B cell (primary cell): ENCODE results near the gene CSMD2. TPM values are rescaled to one million over a fixed set of nuclear protein-coding genes. Genes with fewer than 3 reads are reported as not detected.

Experiments used
- ATAC-seq: fragments of 200-7000 bp; cut with Tn5 transposase; one replicate; pipeline ENCODE4 v1.10.0; 2021; ENCODE audit warnings: low read depth, mild to moderate bottlenecking, moderate number of reproducible peaks, moderate library complexity
- CTCF ChIA-PET: fragments of 350-600 bp; sonication (Branson Sonifier 250); formaldehyde crosslinking; loops from one replicate; lab custom pipeline; 2021; ENCODE audit warnings: antibody characterized with exemption, inconsistent platforms; lab: Charles Lee
- POLR2A ChIA-PET: fragments of 350-600 bp; sonication (Branson Sonifier 250); formaldehyde crosslinking; loops from one replicate; lab custom pipeline; 2021; ENCODE audit warnings: antibody characterized with exemption; lab: Charles Lee
- DNase-seq: peaks from one replicate; pipeline ENCODE4 v3.0.0; 2013
- H2AFZ ChIP-seq: 2 replicates; pipeline ENCODE4 v1.6.1; 2012; ENCODE audit warnings: mild to moderate bottlenecking, low read depth, low read length; ENCODE audit not compliant: insufficient read depth, poor library complexity, severe bottlenecking
- H3K27ac ChIP-seq, 2 donors: 1 replicate in 1 of 2; 2 replicates in 1 of 2; pipeline ENCODE4 v1.5.1; 2012 to 2013; ENCODE audit warnings: low read length in 2 of 2, mild to moderate bottlenecking in 2 of 2, moderate library complexity in 1 of 2
- H3K27me3 ChIP-seq, 4 experiments: fragments of 200-600 bp in 1 of 4; sonication (generic) in 1 of 4; replicated peaks in 1 of 4; 1 replicate in 2 of 4; 2 replicates in 2 of 4; pipeline versions ENCODE4 v1.6.1 to v1.7.0; 2013 to 2016; ENCODE audit warnings: low read length in 3 of 4, mild to moderate bottlenecking in 2 of 4, mixed read lengths in 1 of 4, moderate library complexity in 1 of 4; ENCODE audit not compliant: insufficient read depth in 4 of 4, control insufficient read depth in 3 of 4; ENCODE audit errors: control extremely low read depth in 1 of 4
- H3K36me3 ChIP-seq, 2 experiments: replicated peaks in 1 of 2; 1 replicate in 1 of 2; 2 replicates in 1 of 2; pipeline versions ENCODE4 v1.6.1 to v1.7.1; 2013; ENCODE audit warnings: low read length in 1 of 2; ENCODE audit not compliant: insufficient read depth in 2 of 2, control insufficient read depth in 1 of 2; ENCODE audit errors: control extremely low read depth in 1 of 2, extremely low read depth in 1 of 2
- H3K4me1 ChIP-seq, 2 donors: fragments of 200-600 bp in 1 of 2; sonication (generic) in 1 of 2; 1 replicate in 1 of 2; 2 replicates in 1 of 2; pipeline versions ENCODE4 v1.5.1 to v1.6.1; 2013 to 2017; ENCODE audit warnings: low read length in 2 of 2; ENCODE audit not compliant: control insufficient read depth in 2 of 2, insufficient read depth in 2 of 2
- H3K4me2 ChIP-seq: replicated peaks from 2 replicates; pipeline ENCODE3; 2012; ENCODE audit warnings: mild to moderate bottlenecking, low read depth, low read length; ENCODE audit not compliant: poor library complexity, severe bottlenecking
- H3K4me3 ChIP-seq, 5 experiments: fragments of 200-600 bp in 1 of 5; sonication (generic) in 1 of 5; 1 replicate in 3 of 5; 2 replicates in 2 of 5; pipeline versions ENCODE4 v1.5.1 to v1.7.0; 2011 to 2016; ENCODE audit warnings: low read length in 4 of 5, mild to moderate bottlenecking in 4 of 5, low read depth in 2 of 5, control low read depth in 1 of 5, moderate library complexity in 1 of 5; ENCODE audit not compliant: insufficient read depth in 1 of 5; ENCODE audit errors: control extremely low read depth in 1 of 5, extremely low read depth in 1 of 5
- H3K79me2 ChIP-seq: fragments of 200-600 bp; sonication (generic); one replicate; pipeline ENCODE4 v1.6.0; 2016; ENCODE audit warnings: low read length; ENCODE audit not compliant: control insufficient read depth, insufficient read depth
- H3K9ac ChIP-seq: fragments of 200-600 bp; sonication (generic); 2 replicates; pipeline ENCODE4 v1.6.1; 2017; ENCODE audit warnings: mild to moderate bottlenecking, low read length, moderate library complexity
- H3K9me3 ChIP-seq, 3 donors: one replicate each; pipeline versions ENCODE4 v1.6.1 to v1.7.1; 2013; ENCODE audit warnings: low read length in 2 of 3; ENCODE audit not compliant: control insufficient read depth in 2 of 3, insufficient read depth in 1 of 3; ENCODE audit errors: control extremely low read depth in 1 of 3
- H4K20me1 ChIP-seq: 2 replicates; pipeline ENCODE4 v1.6.0; 2012; ENCODE audit warnings: mild to moderate bottlenecking, low read length; ENCODE audit not compliant: insufficient read depth, control insufficient read depth, poor library complexity, severe bottlenecking
- H3K27ac Mint-ChIP-seq: one replicate; pipeline ENCODE4 v1.8.0; 2021; ENCODE audit warnings: mixed read lengths
- H3K27me3 Mint-ChIP-seq: one replicate; pipeline ENCODE4 v1.8.0; 2021; ENCODE audit warnings: mixed read lengths
- H3K4me1 Mint-ChIP-seq: one replicate; pipeline ENCODE4 v1.8.0; 2021; ENCODE audit warnings: mixed read lengths
- H3K4me3 Mint-ChIP-seq: one replicate; pipeline ENCODE4 v1.8.0; 2021; ENCODE audit warnings: mixed read lengths
- H3K9me3 Mint-ChIP-seq: one replicate; pipeline ENCODE4 v1.8.0; 2022; ENCODE audit warnings: mixed read lengths; ENCODE audit not compliant: insufficient read depth
- CTCF ChIP-seq: fragments of 200-600 bp; IDR thresholded peaks from one replicate; pipeline ENCODE4 v1.8.0; 2022; ENCODE audit warnings: antibody characterized with exemption, mild to moderate bottlenecking
- EZH2 ChIP-seq: IDR thresholded peaks from 2 replicates; pipeline ENCODE4 v1.6.1; 2012; ENCODE audit warnings: borderline replicate concordance, low read depth, mild to moderate bottlenecking, moderate library complexity, low read length; ENCODE audit not compliant: insufficient read depth, poor library complexity, severe bottlenecking
- WGBS: methylation state at CpG from one replicate; pipeline ENCODE4 v1.1.5; 2013; ENCODE audit warnings: missing lambda C conversion rate; ENCODE audit not compliant: insufficient coverage; 5-methylcytosine and 5-hydroxymethylcytosine counted together
- intact Hi-C: fragments of 100-400 bp; cut with micrococcal nuclease; formaldehyde crosslinking; loops from one replicate; pipeline ENCODE4 v1.10.0; 2022
- polyA plus RNA-seq: library from polyadenylated mRNA; depleted of rRNA; stranded (reverse); fragments of >200 nt; gene quantifications from 2 replicates; pipeline ENCODE4 v1.2.3, GENCODE V29; 2012
- total RNA-seq, 2 donors: library from RNA; stranded (reverse); fragments of 120-200 nt in 1 of 2; gene quantifications; 1 replicate in 1 of 2; 2 replicates in 1 of 2; pipeline versions ENCODE4 v1.2.3 to v1.2.4, GENCODE V29; 2013 to 2022

CSMD2 gene
- total and polyA plus RNA-seq, 2 donors (not counting 1 experiment from before 2014, with no cell fraction given) = not detected

DNA sequence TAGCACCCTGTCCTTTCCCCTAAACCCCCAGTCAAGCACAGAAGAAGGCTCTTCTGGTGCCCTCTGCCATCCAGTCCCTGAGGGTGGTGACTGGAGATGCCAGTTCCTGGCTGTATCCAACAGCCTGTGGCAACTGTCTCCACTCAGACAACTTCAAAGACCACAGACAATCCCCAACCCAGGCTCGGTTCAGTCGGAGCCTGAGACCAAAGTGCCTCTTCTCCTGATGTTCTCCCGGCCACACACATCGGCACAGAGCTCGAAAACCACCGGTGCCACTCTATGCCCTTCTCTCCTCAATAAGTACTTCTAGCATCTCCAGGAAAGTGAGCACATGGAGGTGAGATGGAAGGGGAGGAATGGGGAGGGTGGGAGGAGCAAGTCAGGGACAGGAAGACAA lies 340.7 kb downstream of the CSMD2 start:
- Mint-ChIP-seq H3K4me3 (no peak overlapping the region), H3K27me3 (peaks cover 13% of the 10 kb centered on the region), H3K27ac (no peak overlapping the region), H3K4me1 (no peaks in the 10 kb centered on the region), H3K9me3 (peaks cover 5% of the 10 kb centered on the region)
- DNase-seq = no peak
- CTCF ChIA-PET = no interaction called here
- TF ChIP-seq CTCF = no peak
- no peak for TF ChIP-seq EZH2
- Histone ChIP-seq H3K4me2 (no peak overlapping the region), H3K4me1 (no peaks in the 10 kb centered on the region), H4K20me1 (no peaks in the 10 kb centered on the region), H3K9me3 (peaks cover 0 to 12% (median 0%) of the 10 kb centered on the region in 3 donors), H3K27me3 (no peaks in the 10 kb centered on the region), H3K79me2 (no peaks in the 10 kb centered on the region), H3K9ac (no peak overlapping the region), H3K27ac (no peak overlapping the region), H2AFZ (no peak overlapping the region), H3K4me3 (no peak overlapping the region), H3K36me3 (no peaks in the 10 kb centered on the region)
- WGBS = 69% methylated on average over 2 of the region's 6 CpGs
- POLR2A ChIA-PET = no interaction called here
- intact Hi-C loops = no loop called here
- no peak for ATAC-seq

DNA sequence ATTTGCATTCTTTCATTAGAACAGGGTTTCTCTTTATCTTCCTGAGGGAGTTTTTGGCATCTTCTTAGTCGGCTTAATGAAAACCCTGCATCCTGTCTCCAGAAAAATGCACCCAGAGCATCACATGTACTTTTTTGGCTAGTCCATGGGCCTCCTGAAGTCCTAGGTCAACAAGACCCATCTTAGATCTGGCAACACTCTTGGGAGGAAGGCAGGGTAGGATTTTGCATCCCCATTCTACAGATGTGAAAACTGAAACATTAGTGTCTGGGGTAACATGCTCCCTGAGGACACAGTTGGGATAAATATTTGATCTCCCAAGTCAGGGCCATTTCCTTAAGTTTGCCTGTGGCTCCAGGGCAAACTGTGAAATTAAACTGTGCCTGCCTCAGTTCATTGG lies 341.2 kb downstream of the CSMD2 start:
- peaks cover 10% of the 10 kb centered on the region for H3K27me3 Mint-ChIP-seq
- DNase-seq (no peak), ATAC-seq (no peak)
- POLR2A ChIA-PET = no interaction called here
- Histone ChIP-seq H3K36me3 (no peaks in the 10 kb centered on the region), H3K27me3 (no peaks in the 10 kb centered on the region), H3K27ac (no peak overlapping the region), H3K4me2 (no peak overlapping the region), H3K9ac (no peak overlapping the region), H3K4me3 (no peak overlapping the region), H4K20me1 (no peaks in the 10 kb centered on the region), H3K79me2 (no peaks in the 10 kb centered on the region), H3K9me3 (peaks cover 0 to 12% (median 0%) of the 10 kb centered on the region in 3 donors), H2AFZ (no peak overlapping the region), H3K4me1 (no peaks in the 10 kb centered on the region)
- no peak overlapping the region for H3K27ac Mint-ChIP-seq
- TF ChIP-seq EZH2 (no peak), CTCF (no peak)
- peaks cover 3% of the 10 kb centered on the region for H3K9me3 Mint-ChIP-seq
- CTCF ChIA-PET = no interaction called here
- WGBS = no CpG with 5 or more reads among the region's 1 CpG
- no peaks in the 10 kb centered on the region for H3K4me1 Mint-ChIP-seq
- intact Hi-C loops = no loop called here
- no peak overlapping the region for H3K4me3 Mint-ChIP-seq
